NB4 (cell line): ENCODE data around the gene FGD2.

Experiments used
- CTCF ChIP-seq: IDR thresholded peaks from one replicate; pipeline ENCODE4 v1.5.1; 2012; ENCODE audit warnings: low read depth, low read length
- MYC ChIP-seq: IDR thresholded peaks from 2 replicates; pipeline ENCODE4 v1.6.1; 2011; ENCODE audit warnings: low read depth, low read length
- POLR2A ChIP-seq: IDR thresholded peaks from 2 replicates; pipeline ENCODE4 v1.6.1; 2011; ENCODE audit warnings: mild to moderate bottlenecking; ENCODE audit not compliant: insufficient read length; ENCODE audit errors: extremely low read depth
- TF ChIP-seq, protein P1 (sequence below): IDR thresholded peaks from 2 replicates; pipeline ENCODE4 v1.6.1; 2011; ENCODE audit warnings: low read depth, low read length

DNA sequence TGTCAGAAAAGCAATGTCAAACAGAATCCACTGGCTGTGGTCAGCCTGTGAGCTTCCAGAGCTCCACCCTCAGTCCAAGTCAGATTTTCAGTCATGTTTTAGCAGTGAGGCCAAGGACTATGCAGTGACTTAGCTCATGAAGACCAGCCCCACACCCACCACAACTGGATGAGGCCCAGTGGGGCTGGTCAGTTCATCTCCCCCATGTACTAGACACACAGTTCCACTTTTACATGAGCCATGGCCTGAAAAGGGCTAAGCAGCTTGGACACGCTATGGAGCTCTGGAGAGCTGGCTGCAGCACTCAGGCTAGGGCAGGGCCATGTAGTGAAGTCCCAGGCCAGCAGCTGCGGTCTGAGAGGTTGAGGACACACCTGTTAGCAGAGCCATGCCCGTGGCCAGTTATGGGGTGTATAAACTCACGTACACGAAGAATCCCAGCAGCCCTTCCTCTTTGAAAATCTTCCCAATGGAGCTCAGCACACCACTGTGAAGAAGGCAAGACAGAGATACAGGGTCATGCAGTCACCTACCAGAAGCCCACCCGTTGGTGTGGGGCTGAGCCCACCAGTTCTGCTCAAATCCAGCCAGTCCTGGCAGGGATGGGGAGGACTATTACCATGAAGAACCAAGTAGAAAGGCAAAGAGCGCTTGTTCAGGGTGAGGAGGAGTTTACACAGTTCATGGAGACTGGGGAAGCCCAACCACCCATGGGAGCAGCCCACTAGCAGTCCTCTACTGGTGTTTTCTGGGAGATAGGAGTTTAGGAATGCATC lies 30.0 kb upstream of the FGD2 start:
- TF ChIP-seq CTCF (no peak), MYC (no peak), POLR2A (no peak)
- TF ChIP-seq, protein P1, sequence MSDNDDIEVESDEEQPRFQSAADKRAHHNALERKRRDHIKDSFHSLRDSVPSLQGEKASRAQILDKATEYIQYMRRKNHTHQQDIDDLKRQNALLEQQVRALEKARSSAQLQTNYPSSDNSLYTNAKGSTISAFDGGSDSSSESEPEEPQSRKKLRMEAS: no peak
